Activated CD8-positive, alpha-beta T cell treated with anti-CD3 and anti-CD28 coated beads, Interleukin-2, amount 10 ng/mL, durations not matched to agents 7 days and 5 days (primary cell): Measurements from ENCODE around the gene TAGLN. TPM values are rescaled to one million over a fixed set of nuclear protein-coding genes. Genes with fewer than 3 reads are reported as not detected.
A peak's percentile ranks its signal among the peaks of the same experiment; 100 is the strongest.

Experiments used
- ATAC-seq: fragments of 150-1000 bp; cut with Tn5 transposase; one replicate; pipeline ENCODE4 v1.10.0; 2021; ENCODE audit warnings: moderate library complexity
- CTCF ChIA-PET: fragments of 350-600 bp; sonication (Branson Sonifier 250); formaldehyde crosslinking; loops from one replicate; lab custom pipeline; 2021; ENCODE audit warnings: antibody characterized with exemption; lab: Charles Lee
- POLR2A ChIA-PET: fragments of 350-600 bp; sonication (Branson Sonifier 250); formaldehyde crosslinking; loops from one replicate; lab custom pipeline; 2021; ENCODE audit warnings: antibody characterized with exemption; lab: Charles Lee
- DNase-seq: peaks from one replicate; pipeline ENCODE4 v3.0.0-alpha.2; 2020
- H3K27ac Mint-ChIP-seq: one replicate; pipeline ENCODE4 v1.8.0; 2021; ENCODE audit warnings: mild to moderate bottlenecking, mixed read lengths
- H3K27me3 Mint-ChIP-seq: one replicate; pipeline ENCODE4 v1.8.0; 2021; ENCODE audit warnings: low read depth, mixed read lengths
- H3K36me3 Mint-ChIP-seq: one replicate; pipeline ENCODE4 v1.8.0; 2021; ENCODE audit warnings: low read depth, mixed read lengths
- H3K4me1 Mint-ChIP-seq: one replicate; pipeline ENCODE4 v1.8.0; 2021; ENCODE audit warnings: low read depth, mixed read lengths
- H3K4me3 Mint-ChIP-seq: one replicate; pipeline ENCODE4 v1.8.0; 2021; ENCODE audit warnings: mild to moderate bottlenecking, mixed read lengths
- H3K9me3 Mint-ChIP-seq: one replicate; pipeline ENCODE4 v1.8.0; 2022; ENCODE audit warnings: mixed read lengths; ENCODE audit not compliant: insufficient read depth
- total RNA-seq, 2 experiments: library from RNA; stranded (reverse); gene quantifications; one replicate each; pipeline ENCODE4 v1.2.3, GENCODE V29; 2021

The TAGLN gene
- total RNA-seq, 2 experiments from 2014 or later: 2.4 to 2.6 TPM

DNA sequence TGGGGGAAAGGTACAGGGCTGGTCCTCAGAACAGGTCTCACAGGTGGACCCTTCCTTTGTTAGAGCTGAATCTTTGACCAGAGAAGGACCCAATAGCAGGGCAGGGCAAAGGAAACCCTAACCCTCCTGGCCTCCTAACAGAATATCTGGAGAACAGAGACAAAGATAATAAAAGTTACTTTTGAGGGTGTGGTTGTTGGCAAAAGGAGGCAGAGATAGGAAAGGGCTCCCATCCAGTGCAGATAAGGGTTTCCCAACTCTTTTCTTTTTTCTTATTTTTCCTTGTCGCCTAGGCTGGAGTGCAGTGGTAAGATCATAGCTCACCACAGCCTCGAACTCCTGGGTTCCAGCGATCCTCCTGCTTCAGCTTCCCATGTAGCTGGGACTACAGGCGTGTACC lies 20.8 kb downstream of the TAGLN start:
- ChIA-PET CTCF (interaction anchor here (1.4 to 2.3 kb wide), 5 partner anchors 9 to 38 kb away, joined by 3 to 12 read pairs (median 4); partner anchors contain the start of gene PCSK7), POLR2A (interaction anchor here (0.8 kb wide), 1 partner anchor 41 kb away, joined by 3 read pairs; the partner anchor contains the start of gene SIDT2)
- H3K9me3 Mint-ChIP-seq: no peaks in the 10 kb centered on the region

DNA sequence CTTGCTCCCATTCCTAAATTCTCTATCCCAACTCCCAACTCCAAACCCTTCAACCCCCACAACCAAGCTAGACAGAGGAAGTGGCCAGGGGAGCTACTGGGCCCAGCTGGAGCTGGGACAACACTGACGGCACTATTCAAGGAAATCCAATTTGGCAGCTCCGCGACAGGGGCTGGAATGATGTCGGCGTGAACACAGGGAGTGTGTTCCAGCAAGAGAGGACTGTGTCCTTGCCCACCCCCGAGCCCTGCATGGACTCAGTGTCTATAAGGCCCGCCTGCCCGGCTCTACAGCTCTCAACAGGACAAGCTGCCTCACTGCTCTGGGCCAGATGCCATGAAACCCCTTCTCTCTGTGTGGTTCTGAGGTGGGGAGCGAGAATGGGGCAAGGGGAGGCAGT lies 21.4 kb downstream of the TAGLN start:
- CTCF ChIA-PET: interaction anchor here (1.4 to 2.3 kb wide), 4 partner anchors 10 to 39 kb away, joined by 3 to 12 read pairs (median 5); partner anchors contain the start of gene PCSK7

More for the DNA sequence above, 20.8 kb downstream of the TAGLN start:
- H3K27me3 Mint-ChIP-seq: no peaks in the 10 kb centered on the region
- no peak overlapping the region for H3K27ac Mint-ChIP-seq
- no peak overlapping the region for H3K4me3 Mint-ChIP-seq
- DNase-seq: no peak
- ATAC-seq: no peak
- H3K4me1 Mint-ChIP-seq: no peaks in the 10 kb centered on the region
- H3K36me3 Mint-ChIP-seq: peaks cover 67% of the 10 kb centered on the region

GRCh38 chr11:117220999-117221774 lies 22.0 kb downstream of the TAGLN start:
- Mint-ChIP-seq H3K27me3 (no peaks in the 10 kb centered on the region), H3K9me3 (no peaks in the 10 kb centered on the region), H3K4me1 (no peaks in the 10 kb centered on the region), H3K27ac (no peak overlapping the region), H3K4me3 (no peak overlapping the region), H3K36me3 (peaks cover 73% of the 10 kb centered on the region)
- ChIA-PET CTCF (interaction anchor here (1.4 to 2.3 kb wide), 4 partner anchors 9 to 41 kb away, joined by 4 to 12 read pairs (median 9); partner anchors contain the start of gene PCSK7), POLR2A (interaction anchor here (0.8 kb wide), 1 partner anchor 42 kb away, joined by 3 read pairs; the partner anchor contains the start of gene SIDT2)
- DNase-seq (no peak), ATAC-seq (no peak)

More for the DNA sequence above, 21.4 kb downstream of the TAGLN start:
- Mint-ChIP-seq H3K4me3 (no peak overlapping the region), H3K9me3 (no peaks in the 10 kb centered on the region), H3K36me3 (peaks cover 73% of the 10 kb centered on the region), H3K27me3 (no peaks in the 10 kb centered on the region), H3K27ac (no peak overlapping the region), H3K4me1 (no peaks in the 10 kb centered on the region)
- ATAC-seq (no peak), DNase-seq (no peak)
- POLR2A ChIA-PET: interaction anchor here (0.8 kb wide), 1 partner anchor 42 kb away, joined by 3 read pairs; the partner anchor contains the start of gene SIDT2

- DNase-seq (no peak), ATAC-seq (no peak)
- H3K36me3 Mint-ChIP-seq: peaks cover 74% of the 10 kb centered on the region
- H3K27me3 Mint-ChIP-seq: no peaks in the 10 kb centered on the region
- H3K4me1 Mint-ChIP-seq: peaks cover 6% of the 10 kb centered on the region
- H3K9me3 Mint-ChIP-seq: no peaks in the 10 kb centered on the region
- H3K27ac Mint-ChIP-seq: no peak overlapping the region
- CTCF ChIA-PET: interaction anchor here (2.3 kb wide), 2 partner anchors 9 to 42 kb away, joined by 12 read pairs; partner anchors contain the start of gene PCSK7
- POLR2A ChIA-PET: no interaction called here
- no peak overlapping the region for H3K4me3 Mint-ChIP-seq
These were observed 22.8 kb downstream of the TAGLN start for GRCh38 chr11:117221775-117222517.

DNA sequence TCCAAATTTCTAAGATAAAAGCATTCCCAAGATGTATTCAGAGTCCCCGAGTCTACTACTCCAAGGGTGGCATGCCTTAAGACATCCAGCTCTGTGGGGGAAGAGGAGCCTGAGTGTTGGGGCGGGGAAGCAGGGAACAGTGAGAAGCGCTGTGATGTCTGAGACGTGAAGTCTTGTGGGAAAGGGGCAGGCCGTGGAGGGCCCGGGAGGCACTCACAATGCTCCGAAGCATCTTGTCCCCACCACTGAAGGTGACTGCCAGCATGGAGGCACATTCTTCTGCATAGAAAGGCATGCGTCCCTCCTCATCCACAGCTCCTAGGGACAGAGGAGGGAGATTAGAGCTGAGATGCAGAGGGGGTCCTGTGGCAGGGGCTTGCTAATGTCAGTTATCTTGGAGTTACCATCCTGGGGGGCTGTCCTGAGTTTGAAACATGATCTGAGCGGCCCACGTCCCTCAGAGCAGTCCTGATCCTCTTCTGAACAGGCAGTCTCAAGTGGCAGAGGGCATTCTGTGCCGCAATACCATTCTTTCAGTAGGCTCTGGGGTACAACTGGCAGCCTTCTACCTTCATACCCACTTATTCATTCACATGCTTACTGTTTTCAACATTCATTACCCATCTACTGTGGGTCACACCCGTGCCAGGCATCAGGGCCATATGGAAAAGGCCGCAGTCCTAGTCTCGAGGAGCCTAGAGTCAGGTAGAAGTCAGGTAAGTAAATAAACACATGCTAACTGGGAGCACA lies 24.0 kb downstream of the TAGLN start:
- no peak for DNase-seq
- CTCF ChIA-PET: interaction anchor here (2.3 kb wide), 1 partner anchor 43 kb away, joined by 12 read pairs; no protein-coding TSS in a partner anchor
- Mint-ChIP-seq H3K27ac (no peak overlapping the region), H3K9me3 (no peaks in the 10 kb centered on the region), H3K36me3 (peaks cover 69% of the 10 kb centered on the region), H3K27me3 (no peaks in the 10 kb centered on the region), H3K4me1 (peaks cover 15% of the 10 kb centered on the region), H3K4me3 (no peak overlapping the region)
- POLR2A ChIA-PET: no interaction called here
- ATAC-seq: no peak

DNA sequence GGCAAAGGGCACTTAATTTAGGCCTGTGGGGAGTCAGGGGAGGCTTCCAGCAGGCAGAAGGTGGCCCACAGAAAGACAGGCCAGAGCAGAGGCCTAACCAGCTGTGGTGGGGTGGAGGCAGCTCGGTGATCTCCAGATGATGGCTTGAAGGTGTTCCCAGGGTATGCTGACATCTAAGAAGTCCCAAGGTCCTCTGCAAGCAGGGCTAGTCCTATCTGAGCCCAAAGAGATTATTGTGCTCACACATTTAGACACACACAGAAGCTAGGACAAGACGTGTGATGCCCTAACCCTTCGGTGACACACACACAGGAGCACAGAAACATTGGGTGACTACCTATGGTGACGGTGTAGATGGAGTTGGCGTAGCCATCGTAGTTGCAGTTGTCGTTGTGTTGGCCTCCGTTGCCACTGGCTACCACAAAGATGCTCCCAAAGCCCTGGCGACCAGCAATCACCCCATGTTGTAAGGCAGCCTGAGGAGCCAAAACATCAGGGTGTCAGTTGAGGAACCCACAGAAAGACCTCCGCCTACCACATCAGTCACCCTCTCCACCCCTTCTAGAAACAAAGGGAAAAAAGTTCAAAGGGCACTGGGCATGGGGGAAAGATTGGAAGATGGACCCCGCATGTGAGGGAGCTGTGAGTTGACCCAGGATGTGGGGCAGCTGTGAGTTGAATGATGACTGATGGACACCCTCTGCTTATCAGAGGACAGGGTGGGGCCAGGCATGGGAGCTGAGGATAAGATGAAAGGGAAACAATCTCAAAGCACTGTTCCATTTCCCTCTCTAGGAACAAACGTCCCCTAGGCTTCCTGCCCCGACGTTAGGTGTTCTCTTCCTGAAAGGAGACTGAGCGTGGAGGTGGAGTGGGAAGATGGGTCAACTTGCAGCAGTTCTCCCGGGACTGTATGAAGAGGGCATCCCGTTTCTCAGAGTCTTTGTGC lies 24.8 kb downstream of the TAGLN start:
- DNase-seq (no peak), ATAC-seq (no peak)
- Mint-ChIP-seq H3K9me3 (no peaks in the 10 kb centered on the region), H3K27ac (peak overlapping the region; percentile 46), H3K4me3 (no peak overlapping the region), H3K4me1 (peaks cover 22% of the 10 kb centered on the region), H3K36me3 (peaks cover 69% of the 10 kb centered on the region), H3K27me3 (no peaks in the 10 kb centered on the region)
- POLR2A ChIA-PET: interaction anchor here (0.9 kb wide), 1 partner anchor 436 kb away, joined by 4 read pairs; the partner anchor contains the start of gene ZPR1
- CTCF ChIA-PET: interaction anchor here (1.6 to 2.3 kb wide), 2 partner anchors 13 to 44 kb away, joined by 5 to 12 read pairs; no protein-coding TSS in a partner anchor

DNA sequence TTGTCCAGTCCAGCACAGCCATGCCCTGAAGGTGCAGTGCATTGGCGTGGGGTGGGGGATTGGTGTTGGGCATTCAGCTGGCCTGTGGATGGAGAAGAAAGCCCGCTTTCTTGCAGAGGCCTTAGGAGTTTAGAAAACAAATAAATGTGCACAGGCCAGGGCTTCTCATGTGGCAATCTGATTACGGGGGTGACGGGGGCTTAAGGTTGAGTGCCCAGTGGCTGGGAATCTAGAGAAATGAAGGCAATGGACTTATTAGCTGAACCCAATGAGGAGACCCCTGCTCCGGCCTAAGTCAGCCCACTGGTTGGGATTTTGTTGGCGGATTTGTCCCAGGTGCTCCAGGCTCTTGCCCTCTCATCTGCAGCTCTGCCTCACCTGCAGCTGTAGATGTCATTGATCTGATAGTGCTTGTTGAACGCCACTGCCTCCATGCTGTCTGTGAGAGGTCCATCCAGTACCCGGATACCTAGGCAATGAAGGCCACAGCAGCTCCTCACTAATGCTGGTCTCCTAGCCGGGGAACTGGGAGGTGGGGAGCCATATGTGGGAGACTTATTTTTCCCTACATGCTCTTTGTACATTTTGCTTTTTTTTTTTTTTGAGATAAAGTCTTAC lies 26.5 kb downstream of the TAGLN start:
- Mint-ChIP-seq H3K4me1 (peaks cover 37% of the 10 kb centered on the region), H3K9me3 (no peaks in the 10 kb centered on the region), H3K27ac (no peak overlapping the region), H3K36me3 (peaks cover 73% of the 10 kb centered on the region), H3K4me3 (no peak overlapping the region), H3K27me3 (no peaks in the 10 kb centered on the region)
- ATAC-seq: no peak
- ChIA-PET POLR2A (interaction anchor here (1.5 kb wide), 1 partner anchor 44 kb away, joined by 3 read pairs; no protein-coding TSS in a partner anchor), CTCF (interaction anchor here (0.7 to 6.9 kb wide), 20 partner anchors 9 to 493 kb away, joined by 3 to 124 read pairs (median 6); partner anchors contain the start of genes APOA5, PAFAH1B2 and SIDT2)
- no peak for DNase-seq

- Mint-ChIP-seq H3K36me3 (peaks cover 74% of the 10 kb centered on the region), H3K27ac (peak overlapping the region; percentile 20), H3K4me1 (peaks cover 37% of the 10 kb centered on the region), H3K9me3 (no peaks in the 10 kb centered on the region), H3K27me3 (no peaks in the 10 kb centered on the region), H3K4me3 (no peak overlapping the region)
- POLR2A ChIA-PET: interaction anchor here (0.6 to 1.5 kb wide), 3 partner anchors 8 to 374 kb away, joined by 3 read pairs; no protein-coding TSS in a partner anchor
- CTCF ChIA-PET: interaction anchor here (0.7 to 6.9 kb wide), 35 partner anchors 8 to 494 kb away, joined by 3 to 124 read pairs (median 4); partner anchors contain the start of genes APOA1, APOA5, PAFAH1B2 and SIDT2
- ATAC-seq (peak; percentile 55), DNase-seq (peak; percentile 64)
These were observed 27.5 kb downstream of the TAGLN start for GRCh38 chr11:117226388-117227385.

DNA sequence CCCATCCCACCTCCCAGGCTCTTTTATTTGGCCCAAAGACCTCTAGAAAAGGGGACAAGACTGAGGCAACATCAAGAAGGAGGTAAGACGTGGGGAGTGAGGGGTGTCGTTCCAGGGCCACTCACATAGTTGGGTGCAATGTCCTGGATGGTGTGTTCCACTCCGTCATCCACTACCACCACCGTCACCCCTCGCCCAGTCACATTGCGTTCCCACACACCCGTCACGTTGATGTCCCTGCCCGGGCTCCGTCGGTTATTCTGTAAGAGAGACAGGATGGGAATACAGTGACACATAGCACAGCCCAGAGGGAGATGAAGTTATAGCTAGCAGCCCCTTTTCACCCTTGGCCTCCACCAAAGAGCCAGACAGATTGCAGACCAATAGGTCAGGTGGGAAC lies 28.9 kb downstream of the TAGLN start:
- no peaks in the 10 kb centered on the region for H3K27me3 Mint-ChIP-seq
- peak overlapping the region; percentile 75 for H3K27ac Mint-ChIP-seq
- POLR2A ChIA-PET: no interaction called here
- DNase-seq (no peak), ATAC-seq (no peak)
- H3K4me3 Mint-ChIP-seq: peak overlapping the region; percentile 32
- peaks cover 39% of the 10 kb centered on the region for H3K4me1 Mint-ChIP-seq
- CTCF ChIA-PET: interaction anchor here (1.2 to 6.9 kb wide), 3 partner anchors 47 to 128 kb away, joined by 3 to 124 read pairs (median 4); partner anchors contain the start of gene SIDT2
- peaks cover 61% of the 10 kb centered on the region for H3K36me3 Mint-ChIP-seq
- no peaks in the 10 kb centered on the region for H3K9me3 Mint-ChIP-seq
